WERI-Rb-1 (cell line): Measurements from ENCODE around the gene GALNT13.

Source experiments
- DNase-seq: peaks from one replicate; pipeline ENCODE4 v3.0.0-alpha.2; 2020
- H3K27ac ChIP-seq: fragments of 250-450 bp; sonication (Bioruptor Pico); 2 replicates; pipeline ENCODE4 v1.5.1; 2020; ENCODE audit warnings: mild to moderate bottlenecking, moderate library complexity
- H3K27me3 ChIP-seq: fragments of 250-450 bp; sonication (Bioruptor Pico); 2 replicates; pipeline ENCODE4 v1.5.1; 2021; ENCODE audit warnings: mild to moderate bottlenecking, low read depth, moderate library complexity; ENCODE audit not compliant: insufficient read depth, severe bottlenecking
- H3K36me3 ChIP-seq: fragments of 250-450 bp; sonication (Bioruptor Pico); 2 replicates; pipeline ENCODE4 v1.5.1; 2020; ENCODE audit warnings: mild to moderate bottlenecking, moderate library complexity
- H3K4me3 ChIP-seq: 2 replicates; pipeline ENCODE4 v1.5.1; 2011; ENCODE audit warnings: low read depth, mild to moderate bottlenecking, control low read depth, low read length
- H3K9me3 ChIP-seq: fragments of 250-450 bp; sonication (Bioruptor Pico); 2 replicates; pipeline ENCODE4 v1.5.1; 2021; ENCODE audit warnings: mild to moderate bottlenecking, moderate library complexity; ENCODE audit not compliant: severe bottlenecking
- TF ChIP-seq, protein P1 (sequence below): IDR thresholded peaks from 2 replicates; pipeline ENCODE4 v1.5.1; 2011; ENCODE audit warnings: low read depth, mild to moderate bottlenecking, control low read depth, inconsistent platforms, low read length

GALNT13 gene

DNA sequence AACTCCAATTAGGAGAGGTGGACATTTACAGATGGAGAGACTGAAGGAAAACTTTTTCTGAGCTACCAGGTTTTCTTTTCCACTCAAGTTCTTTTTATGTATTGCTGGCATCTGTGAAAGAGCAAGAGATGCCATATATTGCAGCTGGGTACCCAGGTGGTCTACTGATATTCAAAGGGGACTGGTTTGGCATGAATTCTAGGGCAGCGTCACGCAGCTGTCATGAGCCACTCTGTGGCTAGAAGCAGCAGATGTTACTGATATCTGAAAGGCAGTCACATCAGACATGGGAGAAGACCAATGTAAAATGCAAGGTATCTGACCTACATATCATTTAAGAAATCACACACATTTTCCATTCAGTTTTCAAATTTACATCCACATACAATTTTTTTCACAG is 408.8 kb downstream of the GALNT13 start:
- H3K27ac ChIP-seq = no peak overlapping the region
- TF ChIP-seq, protein P1, sequence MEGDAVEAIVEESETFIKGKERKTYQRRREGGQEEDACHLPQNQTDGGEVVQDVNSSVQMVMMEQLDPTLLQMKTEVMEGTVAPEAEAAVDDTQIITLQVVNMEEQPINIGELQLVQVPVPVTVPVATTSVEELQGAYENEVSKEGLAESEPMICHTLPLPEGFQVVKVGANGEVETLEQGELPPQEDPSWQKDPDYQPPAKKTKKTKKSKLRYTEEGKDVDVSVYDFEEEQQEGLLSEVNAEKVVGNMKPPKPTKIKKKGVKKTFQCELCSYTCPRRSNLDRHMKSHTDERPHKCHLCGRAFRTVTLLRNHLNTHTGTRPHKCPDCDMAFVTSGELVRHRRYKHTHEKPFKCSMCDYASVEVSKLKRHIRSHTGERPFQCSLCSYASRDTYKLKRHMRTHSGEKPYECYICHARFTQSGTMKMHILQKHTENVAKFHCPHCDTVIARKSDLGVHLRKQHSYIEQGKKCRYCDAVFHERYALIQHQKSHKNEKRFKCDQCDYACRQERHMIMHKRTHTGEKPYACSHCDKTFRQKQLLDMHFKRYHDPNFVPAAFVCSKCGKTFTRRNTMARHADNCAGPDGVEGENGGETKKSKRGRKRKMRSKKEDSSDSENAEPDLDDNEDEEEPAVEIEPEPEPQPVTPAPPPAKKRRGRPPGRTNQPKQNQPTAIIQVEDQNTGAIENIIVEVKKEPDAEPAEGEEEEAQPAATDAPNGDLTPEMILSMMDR = no peak
- DNase-seq = no peak
- H3K4me3 ChIP-seq = no peak overlapping the region
- no peaks in the 10 kb centered on the region for H3K36me3 ChIP-seq
- no peaks in the 10 kb centered on the region for H3K27me3 ChIP-seq
- H3K9me3 ChIP-seq = no peaks in the 10 kb centered on the region

DNA sequence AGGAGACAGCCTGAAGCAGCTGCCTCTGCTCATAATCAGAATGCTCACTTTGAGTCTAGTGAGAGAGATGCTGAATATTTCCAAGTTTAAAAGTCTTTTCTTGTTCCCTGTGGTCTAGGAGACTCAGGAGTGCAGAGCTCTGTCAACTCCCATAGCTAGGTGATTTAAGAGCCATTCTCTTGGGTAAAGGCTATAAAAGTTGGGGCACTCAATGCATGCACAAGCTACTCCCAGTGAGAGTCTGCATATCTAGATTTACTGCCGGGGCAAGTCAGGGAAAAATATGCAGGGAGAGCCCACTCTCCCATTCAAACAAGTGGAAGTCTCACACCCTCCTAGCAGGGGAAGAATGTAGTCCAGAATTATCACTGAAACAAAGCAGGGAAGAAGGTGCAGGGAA is 418.1 kb downstream of the GALNT13 start:
- H3K27me3 ChIP-seq = no peaks in the 10 kb centered on the region
- TF ChIP-seq, protein P1 = no peak
- no peak for DNase-seq

DNA sequence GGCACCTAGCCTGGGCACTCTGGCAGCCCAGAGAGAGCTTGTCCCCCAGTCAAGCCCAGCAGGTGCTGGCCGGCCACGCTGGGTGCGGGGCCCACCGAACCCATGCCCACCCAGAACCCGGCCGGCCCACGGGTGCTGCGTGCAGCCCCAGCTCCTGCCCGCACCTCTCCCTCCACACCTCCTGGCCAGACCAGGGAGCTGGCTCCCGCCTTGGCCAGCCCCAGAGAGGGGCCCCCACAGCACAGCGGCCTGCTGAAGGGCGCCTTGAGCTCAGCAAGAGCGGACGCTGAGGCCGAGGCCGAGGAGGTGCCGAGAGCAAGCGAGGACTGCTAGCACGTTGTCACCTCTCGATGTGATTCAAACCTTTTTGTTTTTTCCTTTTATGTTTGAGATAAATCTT is 419.8 kb downstream of the GALNT13 start:
- no peak for DNase-seq
- Histone ChIP-seq H3K27ac (no peak overlapping the region), H3K36me3 (no peaks in the 10 kb centered on the region), H3K9me3 (no peaks in the 10 kb centered on the region), H3K4me3 (no peak overlapping the region), H3K27me3 (no peaks in the 10 kb centered on the region)
- TF ChIP-seq, protein P1 = no peak

More for the DNA sequence above, 418.1 kb downstream of the GALNT13 start:
- H3K9me3 ChIP-seq = no peaks in the 10 kb centered on the region
- H3K27ac ChIP-seq = no peak overlapping the region
- H3K36me3 ChIP-seq = no peaks in the 10 kb centered on the region
- no peak overlapping the region for H3K4me3 ChIP-seq

DNA sequence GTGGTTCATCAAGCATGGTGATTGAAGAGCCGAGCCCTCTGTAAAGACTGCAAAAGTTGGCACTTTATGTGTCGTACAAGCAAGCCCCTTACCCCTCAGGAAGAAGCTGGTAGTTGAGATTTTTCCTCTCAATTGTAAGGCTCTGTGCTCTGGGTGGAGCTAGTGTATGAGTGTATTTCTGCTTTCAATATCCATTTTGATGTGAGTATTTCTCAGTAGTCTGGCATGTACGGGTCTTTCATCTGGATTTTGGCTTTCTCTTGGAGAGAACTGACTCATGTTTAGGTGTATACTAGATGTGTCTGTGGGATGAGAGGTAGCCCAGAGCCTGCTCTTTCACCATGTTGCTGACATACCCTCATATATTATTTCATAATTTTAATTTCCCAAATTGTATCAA is 420.2 kb downstream of the GALNT13 start:
- H3K36me3 ChIP-seq = no peaks in the 10 kb centered on the region
- TF ChIP-seq, protein P1 = no peak
- no peaks in the 10 kb centered on the region for H3K27me3 ChIP-seq
- H3K27ac ChIP-seq = no peak overlapping the region
- H3K9me3 ChIP-seq = no peaks in the 10 kb centered on the region
- H3K4me3 ChIP-seq = no peak overlapping the region
- DNase-seq = no peak

DNA sequence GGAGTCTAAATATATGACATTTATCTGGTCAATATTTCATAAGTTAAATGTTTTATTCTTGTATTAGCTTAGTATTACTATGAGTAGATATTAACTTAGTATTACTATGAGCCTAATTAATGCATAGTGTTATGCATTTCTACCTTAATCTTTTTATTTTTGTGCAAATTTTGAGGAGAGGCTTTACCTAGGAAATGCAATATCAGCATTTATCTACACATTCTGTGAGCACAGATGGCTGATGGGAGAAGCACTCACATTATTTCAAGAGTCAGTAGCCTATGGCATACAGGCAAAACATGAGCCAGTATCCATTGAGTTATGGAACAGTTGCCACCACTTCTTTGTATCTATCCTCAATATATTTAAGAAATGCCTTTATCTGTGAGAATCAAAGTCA is 422.1 kb downstream of the GALNT13 start:
- no peak overlapping the region for H3K27ac ChIP-seq
- H3K4me3 ChIP-seq = no peak overlapping the region
- no peaks in the 10 kb centered on the region for H3K27me3 ChIP-seq
- no peaks in the 10 kb centered on the region for H3K9me3 ChIP-seq
- no peaks in the 10 kb centered on the region for H3K36me3 ChIP-seq
- TF ChIP-seq, protein P1 = no peak
- DNase-seq = no peak

DNA sequence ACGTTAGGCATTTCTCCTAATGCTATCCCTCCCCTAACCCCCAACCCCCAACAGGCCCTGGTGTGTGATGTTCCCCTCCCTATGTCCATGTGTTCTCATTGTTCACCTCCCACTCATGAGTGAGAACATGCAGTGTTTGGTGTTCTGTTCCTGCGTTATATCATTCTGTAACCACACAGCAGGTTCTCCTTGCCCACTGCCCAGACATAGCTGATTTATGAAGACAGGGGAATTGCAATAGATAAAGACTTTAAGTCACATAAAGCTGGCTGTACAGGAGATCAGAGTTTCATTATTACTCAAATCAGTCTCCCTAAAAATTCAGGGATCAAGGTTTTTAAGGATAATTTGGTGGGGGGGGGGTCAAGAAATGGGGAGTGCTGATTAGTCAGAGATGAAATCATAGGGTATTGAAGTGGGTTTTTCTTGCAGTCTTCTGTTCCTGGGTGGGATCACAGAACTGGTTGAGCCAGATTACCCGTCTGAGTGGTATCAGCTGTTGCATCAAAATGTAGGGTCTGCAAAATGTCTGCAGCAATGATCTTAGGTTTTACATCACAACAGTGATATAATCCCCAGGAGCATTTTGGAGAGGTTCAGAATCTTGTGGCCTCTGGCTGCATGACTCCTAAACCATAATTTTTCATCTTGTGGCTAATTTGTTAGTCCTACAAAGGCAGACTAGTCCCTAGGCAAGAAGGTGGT is 434.7 kb downstream of the GALNT13 start:
- Histone ChIP-seq H3K27ac (no peak overlapping the region), H3K9me3 (no peaks in the 10 kb centered on the region), H3K27me3 (no peaks in the 10 kb centered on the region), H3K4me3 (no peak overlapping the region), H3K36me3 (no peaks in the 10 kb centered on the region)
- TF ChIP-seq, protein P1 = no peak
- no peak for DNase-seq
